Retinal pigment epithelial cell (primary cell): ENCODE results near the gene RAD1.

Source experiments
- DNase-seq: peaks from one replicate; pipeline ENCODE4 v3.0.0-alpha.2; 2010; ENCODE audit warnings: low read depth
- H3K4me3 ChIP-seq: 2 replicates; pipeline ENCODE4 v1.5.1; 2011; ENCODE audit warnings: mild to moderate bottlenecking, low read length, control low read depth, moderate library complexity
- CTCF ChIP-seq: conservative IDR thresholded peaks from 2 replicates; pipeline ENCODE4 v1.5.1; 2011; ENCODE audit warnings: low read depth, low read length, control low read depth, inconsistent platforms

Gene RAD1

DNA sequence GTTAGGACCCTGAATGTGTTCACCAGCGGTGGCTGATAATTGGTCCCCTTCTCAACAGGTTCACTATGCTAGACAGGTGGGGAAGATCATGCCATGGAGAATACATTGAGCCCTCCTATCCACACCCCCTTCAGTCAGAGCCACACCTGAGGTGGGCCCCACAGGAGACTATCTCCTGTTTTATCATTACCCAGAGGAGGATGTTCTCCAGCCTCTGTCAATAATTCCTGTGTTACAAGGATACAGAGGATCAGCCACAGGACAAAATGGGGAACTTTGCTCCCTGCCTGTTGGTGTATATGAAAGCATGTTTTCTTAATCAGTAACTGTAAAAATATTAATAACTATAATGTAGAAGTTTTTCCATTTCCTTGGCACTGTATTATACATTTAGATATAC is 25.9 kb downstream of the RAD1 start:
- DNase-seq: no peak
- TF ChIP-seq CTCF: no peak
- H3K4me3 ChIP-seq: no peak overlapping the region

DNA sequence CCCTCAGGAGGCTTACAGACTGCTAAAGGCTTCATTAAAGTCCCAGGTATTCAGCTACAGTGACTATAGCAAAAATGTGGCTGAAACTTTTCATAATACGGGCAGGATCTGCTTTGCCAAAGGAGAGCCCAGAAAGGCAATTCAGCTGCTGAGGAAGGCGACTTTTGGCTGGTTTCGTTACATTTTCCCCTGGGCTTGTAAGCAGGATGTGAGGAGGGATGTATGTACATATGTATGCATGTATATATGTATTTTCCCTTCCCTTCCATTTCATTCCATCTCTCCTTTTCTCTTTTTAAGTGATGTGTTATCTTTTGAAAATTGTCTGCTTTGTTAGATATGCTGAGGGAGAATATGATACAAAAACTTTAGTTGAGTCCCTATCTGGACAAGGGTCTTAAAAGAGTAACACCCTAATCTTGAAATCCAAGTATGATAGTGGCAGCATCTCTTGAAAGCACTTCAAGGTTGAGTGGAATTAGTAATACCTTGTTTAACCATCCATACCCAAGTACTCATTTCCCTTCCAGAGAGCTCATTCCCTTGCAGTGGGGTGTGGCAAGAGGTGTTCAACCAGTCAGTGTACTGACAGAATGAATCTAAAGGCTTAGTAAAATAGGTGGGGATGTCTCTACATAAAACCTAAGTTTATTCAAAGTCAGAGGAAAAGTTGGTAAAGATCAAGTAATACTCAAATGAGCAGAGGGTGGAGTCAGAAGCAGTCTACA is 28.7 kb downstream of the RAD1 start:
- no peak overlapping the region for H3K4me3 ChIP-seq
- DNase-seq: no peak
- TF ChIP-seq CTCF: no peak

DNA sequence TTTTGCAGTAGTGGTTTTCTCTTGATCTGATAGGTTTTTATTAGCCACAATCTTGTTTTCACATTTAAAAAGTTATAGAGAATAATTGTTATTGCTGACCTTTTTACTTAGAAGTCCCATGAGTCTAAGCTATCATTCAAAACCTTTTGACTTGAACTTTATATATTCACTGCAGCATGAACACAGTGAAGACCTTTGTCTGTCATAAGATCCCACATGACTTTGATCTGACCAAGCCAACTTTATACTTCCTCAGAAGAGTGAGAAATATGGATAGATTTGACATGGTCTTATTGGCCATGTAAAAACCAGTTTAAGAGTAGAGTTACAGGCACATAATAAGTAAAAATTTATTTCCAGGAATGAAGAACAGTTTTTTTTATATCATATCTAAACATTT is 34.1 kb downstream of the RAD1 start:
- H3K4me3 ChIP-seq: no peak overlapping the region
- DNase-seq: no peak
- TF ChIP-seq CTCF: no peak

DNA sequence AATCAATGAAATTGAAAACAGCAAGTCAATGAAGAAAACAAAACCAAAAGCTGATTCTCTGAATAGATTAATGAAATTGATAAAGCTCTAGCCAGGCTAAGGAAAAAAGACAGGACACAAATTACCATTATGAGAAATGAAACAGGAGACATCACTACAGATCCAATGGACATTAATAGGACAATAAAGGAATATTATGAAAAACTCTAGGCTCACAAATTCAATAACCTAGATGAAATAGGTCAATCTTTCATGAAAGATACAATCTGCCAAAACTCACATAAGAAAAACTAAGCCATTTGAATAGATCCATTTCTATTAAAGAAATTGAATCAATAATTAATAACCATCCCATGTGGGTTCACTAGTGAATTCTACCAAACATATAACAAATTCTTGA is 39.0 kb downstream of the RAD1 start:
- no peak for DNase-seq

DNA sequence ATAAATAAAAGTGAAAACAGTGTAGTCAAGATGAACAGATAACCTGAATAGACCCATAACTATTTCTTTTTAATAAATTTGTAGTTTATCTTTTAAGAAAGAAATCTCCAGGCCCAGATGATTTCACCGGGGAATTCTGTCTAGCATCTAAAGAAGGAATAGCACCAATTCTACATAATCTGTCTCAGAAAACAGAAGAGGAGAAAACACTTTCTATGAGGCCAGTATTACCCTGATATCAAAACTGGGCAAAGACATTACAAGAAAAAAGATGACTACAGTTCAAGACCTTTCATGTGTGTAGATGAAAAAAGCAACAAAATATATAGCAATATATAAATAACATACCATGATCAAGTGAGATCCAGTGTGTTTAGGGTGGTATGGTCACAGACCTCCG is 44.9 kb downstream of the RAD1 start:
- DNase-seq: no peak
- H3K4me3 ChIP-seq: no peak overlapping the region
- no peak for TF ChIP-seq CTCF

More for the DNA sequence above, 39.0 kb downstream of the RAD1 start:
- no peak for TF ChIP-seq CTCF
- H3K4me3 ChIP-seq: no peak overlapping the region

DNA sequence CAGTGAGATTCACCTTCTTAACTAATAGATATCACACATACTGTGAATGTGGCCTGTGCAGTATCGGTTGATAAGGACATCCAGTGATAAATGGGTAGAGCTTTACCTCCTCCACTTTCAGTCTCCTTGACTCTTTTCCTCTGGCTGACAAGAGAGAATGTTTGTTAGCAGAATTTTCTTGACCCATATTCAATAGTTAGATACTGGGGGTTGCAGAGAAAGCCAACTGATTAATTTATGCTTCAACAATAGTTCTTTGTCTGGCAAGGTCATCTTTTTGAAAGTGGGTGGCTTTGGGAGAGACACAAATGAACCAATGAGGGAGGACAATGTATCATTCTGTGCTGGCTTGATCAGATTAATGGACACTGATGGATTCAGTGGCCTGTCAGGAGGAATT is 46.0 kb downstream of the RAD1 start:
- no peak for TF ChIP-seq CTCF
- no peak overlapping the region for H3K4me3 ChIP-seq
- DNase-seq: no peak

GRCh38 chr5:34868791-34869190 is 46.5 kb downstream of the RAD1 start:
- TF ChIP-seq CTCF: no peak
- no peak for DNase-seq

More at GRCh38 chr5:34868791-34869190, 46.5 kb downstream of the RAD1 start:
- H3K4me3 ChIP-seq: no peak overlapping the region
